HG02759 (cell line): Measurements from ENCODE around the gene FGGY.

Experiments used
- ATAC-seq: cut with Tn5 transposase; IDR thresholded peaks from one replicate; pipeline ENCODE4 v1.9.1; 2021; ENCODE audit warnings: mild to moderate bottlenecking, moderate library complexity; ENCODE audit not compliant: unreplicated experiment

The FGGY gene

GRCh38 chr1:59779949-59780348 lies 483.1 kb downstream of the FGGY start:
- no peak for ATAC-seq

- ATAC-seq = no peak
Measured at GRCh38 chr1:59788825-59789224, 491.9 kb downstream of the FGGY start.

- no peak for ATAC-seq
Measured at GRCh38 chr1:59798600-59798999, 501.7 kb downstream of the FGGY start.

GRCh38 chr1:59803458-59804038 lies 506.7 kb downstream of the FGGY start:
- ATAC-seq = no peak

GRCh38 chr1:59804301-59804700 lies 507.4 kb downstream of the FGGY start:
- no peak for ATAC-seq

GRCh38 chr1:59805554-59805953 lies 508.7 kb downstream of the FGGY start:
- ATAC-seq = no peak
